Stimulated activated CD8-positive, alpha-beta memory T cell treated with anti-CD3 and anti-CD28 coated beads, Interleukin-4, amount 100 ng/mL, for 4 hours (primary cell): Measurements from ENCODE around the gene TBC1D26.
"Not testable (repeated sequence)": the region's sequence is repeated elsewhere in the genome, so short reads cannot be mapped to it uniquely, and the experiment has no call there.

Source experiments
- DNase-seq, 2 donors: peaks; one replicate each; pipeline ENCODE4 v3.0.0-alpha.2; 2020; ENCODE audit warnings: low read depth in 2 of 2, low spot score in 1 of 2

TBC1D26 gene

DNA sequence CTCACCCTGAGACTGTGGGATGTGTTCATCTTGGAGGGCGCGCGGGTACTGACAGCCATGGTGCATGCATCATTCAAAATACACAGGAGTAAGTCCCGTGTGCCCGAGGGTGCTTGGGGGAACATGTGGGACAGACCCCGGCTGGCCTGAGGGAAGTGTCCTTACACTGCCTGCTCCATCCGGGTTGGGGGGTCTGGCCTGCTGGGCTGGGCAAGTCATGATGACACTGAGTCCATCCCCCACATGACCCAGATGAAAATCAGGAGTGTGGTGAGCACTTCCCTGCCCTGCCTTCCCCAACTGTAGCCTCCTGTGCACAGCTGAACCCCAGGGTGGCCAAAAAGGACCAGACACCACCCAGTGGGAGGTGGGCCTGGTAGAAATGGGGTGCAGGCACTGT is 10.8 kb downstream of the TBC1D26 start:
- no peak for DNase-seq

DNA sequence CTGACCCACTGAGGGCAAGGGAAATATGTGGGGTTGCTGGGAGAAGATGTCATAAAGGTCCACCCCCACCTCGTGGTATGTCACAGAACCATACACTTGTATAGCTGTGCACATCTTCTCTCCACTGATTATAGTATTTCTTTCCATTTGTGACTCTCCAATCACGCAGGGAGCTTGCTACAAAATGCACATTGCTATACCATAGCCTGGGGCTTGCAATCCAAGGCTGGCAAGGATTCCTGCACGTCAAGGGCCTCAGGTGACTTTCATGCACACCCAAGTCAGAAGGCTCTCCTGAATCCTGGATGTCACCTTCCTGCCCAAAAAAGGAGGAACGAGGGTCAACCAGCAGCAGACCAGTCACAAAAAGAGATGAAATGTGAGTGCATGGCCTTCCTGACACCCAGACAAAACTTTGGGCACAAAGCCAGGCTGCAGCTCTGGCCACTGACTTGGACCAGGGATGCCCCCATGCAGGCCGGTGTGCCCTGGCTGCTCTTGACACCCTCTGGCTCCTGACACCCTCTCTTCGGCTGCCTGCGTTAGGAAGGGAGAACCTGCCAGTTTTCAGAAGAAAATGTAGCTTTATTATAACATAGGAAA is 12.1 kb downstream of the TBC1D26 start:
- no peak for DNase-seq

DNA sequence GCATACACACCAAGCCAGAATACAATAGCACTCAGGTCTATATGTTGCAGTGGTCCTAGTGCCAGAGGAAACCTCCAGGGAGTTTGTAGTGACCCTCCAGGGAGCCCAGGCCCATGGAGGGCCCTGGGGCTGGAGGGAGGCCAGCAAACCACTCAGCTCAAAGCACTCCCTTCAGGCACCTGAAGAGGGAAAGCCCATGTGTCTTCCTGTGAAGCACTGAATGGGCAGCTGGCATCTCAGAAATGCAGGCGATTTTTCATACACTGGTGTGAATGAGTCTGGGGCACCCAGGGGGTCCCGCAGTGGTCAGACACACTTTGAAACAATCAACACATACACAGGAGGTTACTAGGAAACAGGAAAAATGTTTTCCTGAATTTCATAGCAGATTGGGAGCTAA is 12.8 kb downstream of the TBC1D26 start:
- DNase-seq = no peak

DNA sequence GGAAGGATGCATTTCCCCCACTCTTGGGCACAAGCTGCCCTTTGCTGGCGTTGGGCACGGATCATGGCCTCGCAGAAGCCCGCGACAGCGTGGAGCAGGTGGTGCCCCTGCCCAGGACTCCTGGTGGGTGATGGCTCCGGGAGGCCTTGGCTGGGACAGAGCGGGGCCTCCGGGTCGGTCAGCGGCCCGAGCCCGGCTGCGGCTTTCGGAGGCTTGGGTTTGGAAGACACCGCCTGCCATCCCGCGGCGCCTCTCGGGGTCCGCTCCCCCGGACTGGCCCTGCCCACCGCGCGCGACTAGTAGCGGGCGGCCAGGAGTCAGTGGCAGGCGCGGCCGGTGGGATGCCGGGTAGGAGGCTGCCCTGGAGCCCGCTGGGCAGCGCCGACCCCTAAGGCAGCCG is 17.3 kb downstream of the TBC1D26 start:
- not testable (repeated sequence) for DNase-seq

DNA sequence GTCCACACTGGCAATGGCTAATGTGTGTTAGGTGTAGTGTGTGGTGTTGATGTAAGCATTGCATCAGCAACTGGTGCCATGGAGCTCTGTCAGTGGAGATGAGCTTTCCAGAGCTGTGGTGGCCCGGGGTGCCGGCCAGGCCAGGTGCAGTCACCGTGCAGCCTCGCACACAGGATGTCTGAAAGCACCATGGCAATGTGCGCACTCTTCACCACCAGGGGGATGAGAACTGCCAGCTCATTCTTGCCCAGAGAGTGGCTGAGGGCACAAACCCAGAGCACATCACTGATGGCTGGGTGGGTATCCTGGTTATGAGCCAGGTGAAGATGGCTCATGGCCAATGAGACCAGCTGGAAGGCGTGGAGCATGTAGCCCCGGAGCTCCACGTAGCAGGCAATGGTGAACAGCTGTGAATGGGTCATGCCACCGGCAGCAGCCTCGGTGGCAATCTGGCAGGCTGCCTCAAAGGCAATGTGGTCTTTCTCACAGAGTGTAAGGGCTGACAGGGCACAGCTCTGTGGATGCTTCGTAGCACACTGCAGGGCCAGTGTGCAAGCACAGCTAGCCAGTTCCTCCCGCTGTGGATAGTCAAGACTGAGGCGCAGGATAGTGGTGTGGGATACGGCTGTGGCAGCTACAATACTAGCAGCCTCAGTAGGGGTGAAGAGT is 36.9 kb downstream of the TBC1D26 start:
- not testable (repeated sequence) for DNase-seq

DNA sequence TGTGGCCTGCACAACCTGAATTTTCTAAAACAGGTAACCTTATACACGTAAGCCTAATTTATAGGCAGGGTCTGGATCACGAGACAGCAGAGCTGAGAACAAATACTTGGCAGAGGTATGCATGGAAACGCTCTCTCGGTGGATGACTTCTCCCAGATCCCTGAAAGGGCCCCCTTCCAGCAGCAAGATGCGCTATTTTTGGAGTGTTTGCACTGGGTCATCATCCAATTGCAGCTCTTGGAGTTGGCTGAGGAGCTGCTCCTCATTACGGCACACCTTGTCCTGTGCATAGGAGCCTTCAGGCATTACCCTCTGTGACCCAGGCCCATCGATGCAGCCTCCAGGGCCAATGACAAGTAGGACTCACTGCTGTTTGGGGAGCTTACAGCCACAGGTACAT is 38.6 kb downstream of the TBC1D26 start:
- not testable (repeated sequence) for DNase-seq

DNA sequence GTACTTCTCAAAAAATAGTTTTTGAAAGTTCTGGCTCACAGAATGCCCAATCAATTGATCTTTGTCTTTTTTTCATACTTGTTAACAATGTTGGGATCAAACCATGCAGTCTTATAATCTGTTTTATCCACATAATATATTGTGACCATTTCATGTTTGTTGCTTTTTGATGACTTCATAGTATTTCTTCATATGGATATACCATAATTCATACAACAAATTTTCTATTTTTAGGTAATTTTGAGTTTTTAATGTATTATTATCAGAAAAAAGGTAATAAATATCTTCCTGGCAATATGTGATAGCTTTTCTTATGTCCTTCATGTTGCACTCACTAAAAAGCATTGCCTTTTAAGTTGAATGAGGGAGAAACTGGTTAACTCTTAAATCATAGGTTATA is 44.8 kb downstream of the TBC1D26 start:
- DNase-seq = no peak

DNA sequence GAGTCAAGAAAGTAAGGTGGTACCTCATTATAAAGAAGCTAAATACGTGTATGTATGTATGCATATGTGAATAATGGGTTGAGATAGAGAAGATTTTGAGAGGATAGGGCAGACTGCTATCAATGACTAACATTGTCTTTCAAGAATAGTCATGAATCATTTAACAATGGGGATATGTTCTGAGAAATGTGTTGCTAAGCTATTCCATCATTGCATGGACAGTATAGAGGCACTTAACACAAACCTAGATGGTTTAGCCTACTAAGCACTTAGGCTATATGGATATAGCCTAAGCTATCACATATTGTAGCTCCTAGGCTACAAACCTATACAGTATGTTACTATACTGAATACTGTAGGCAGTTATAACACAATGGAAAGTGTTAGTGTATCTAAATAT is 45.2 kb downstream of the TBC1D26 start:
- DNase-seq = no peak

DNA sequence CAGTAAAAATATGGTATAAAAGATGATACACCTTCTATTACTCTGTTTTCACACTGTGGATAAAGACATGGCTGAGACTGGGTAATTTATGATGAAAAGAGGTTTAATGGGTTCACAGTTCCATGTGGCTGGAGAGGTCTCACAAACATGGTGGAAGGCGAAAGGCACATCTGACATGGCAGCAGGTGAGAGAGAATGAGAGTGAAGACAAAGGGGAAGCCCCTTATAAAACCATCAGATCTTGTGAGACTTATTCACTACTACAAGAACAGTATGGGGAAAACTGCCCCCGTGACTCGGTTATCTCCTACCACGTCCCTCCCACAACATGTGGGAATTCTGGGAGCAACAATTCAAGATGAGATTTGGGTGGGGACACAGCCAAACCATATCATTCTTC is 45.6 kb downstream of the TBC1D26 start:
- DNase-seq = no peak

DNA sequence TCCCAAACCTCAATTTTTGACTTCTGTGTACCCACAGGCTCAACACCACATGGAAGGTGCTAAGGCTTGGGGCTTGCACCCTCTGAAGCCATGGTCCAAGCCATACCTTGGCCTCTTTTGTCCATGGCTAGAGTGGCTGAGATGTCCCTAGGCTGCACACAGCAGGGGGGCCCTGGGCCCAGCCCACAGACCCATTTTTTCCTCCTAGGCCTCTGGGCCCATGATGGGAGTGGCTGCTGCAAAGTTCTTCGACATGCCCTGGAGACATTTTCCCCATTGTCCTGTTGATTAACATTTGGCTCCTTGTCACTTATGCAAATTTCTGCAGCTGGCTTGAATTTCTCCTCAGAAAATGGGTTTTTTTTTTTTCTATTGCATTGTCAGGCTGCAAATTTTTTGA is 47.0 kb downstream of the TBC1D26 start:
- no peak for DNase-seq

DNA sequence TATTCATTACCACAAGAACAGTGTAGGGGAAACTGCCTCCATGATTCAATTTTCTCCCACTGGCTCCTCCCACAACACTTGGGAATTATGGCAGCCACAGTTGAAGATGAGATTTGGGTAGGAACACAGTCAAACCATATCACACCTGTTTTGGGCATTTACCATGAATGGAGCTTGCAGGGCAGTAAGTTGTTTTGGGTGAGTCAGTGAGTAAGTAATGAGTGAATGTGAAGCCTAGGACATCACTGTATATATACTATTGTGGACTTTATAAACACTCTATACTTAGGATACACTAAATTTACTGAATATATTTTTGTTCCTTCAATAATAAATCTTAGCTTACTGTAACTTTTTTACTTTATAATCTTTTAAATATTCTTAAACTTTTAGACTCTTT is 48.1 kb downstream of the TBC1D26 start:
- no peak for DNase-seq

DNA sequence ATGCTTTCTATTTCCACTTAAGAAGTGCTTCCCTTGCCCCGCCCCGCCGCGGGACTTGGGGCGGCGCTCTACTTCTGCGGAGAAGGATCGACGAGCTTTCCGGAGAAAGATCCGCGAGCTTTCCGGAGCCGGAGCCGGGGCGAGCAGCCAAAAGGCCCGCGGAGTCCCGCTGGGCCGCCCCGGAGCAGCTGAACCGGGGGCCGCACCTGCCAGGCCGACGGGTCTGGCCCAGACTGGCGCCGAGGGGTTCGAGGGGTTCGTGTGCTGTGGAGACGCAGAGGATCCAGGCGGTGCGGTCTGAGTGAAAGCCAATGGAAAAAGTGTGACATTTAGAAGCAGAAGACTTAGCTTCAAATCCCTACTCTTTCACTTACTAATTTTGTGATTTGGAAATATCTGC is 50.8 kb downstream of the TBC1D26 start:
- no peak for DNase-seq

DNA sequence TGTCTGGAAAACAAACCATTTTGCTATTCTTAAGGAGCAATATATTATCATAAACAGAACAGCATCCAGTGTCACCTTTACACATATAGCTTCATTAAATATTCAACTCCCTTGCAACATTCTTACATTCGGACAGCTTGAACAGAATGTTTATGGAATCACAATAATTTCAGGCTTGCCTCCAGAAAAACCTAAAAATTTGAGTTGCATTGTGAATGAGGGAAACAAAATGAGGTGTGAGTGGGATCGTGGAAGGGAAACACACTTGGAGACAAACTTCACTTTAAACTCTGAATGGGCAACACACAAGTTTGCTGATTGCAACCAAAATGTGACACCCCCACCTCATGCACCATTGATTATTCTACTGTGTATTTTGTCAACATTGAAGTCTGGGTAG is 51.4 kb downstream of the TBC1D26 start:
- DNase-seq = no peak

DNA sequence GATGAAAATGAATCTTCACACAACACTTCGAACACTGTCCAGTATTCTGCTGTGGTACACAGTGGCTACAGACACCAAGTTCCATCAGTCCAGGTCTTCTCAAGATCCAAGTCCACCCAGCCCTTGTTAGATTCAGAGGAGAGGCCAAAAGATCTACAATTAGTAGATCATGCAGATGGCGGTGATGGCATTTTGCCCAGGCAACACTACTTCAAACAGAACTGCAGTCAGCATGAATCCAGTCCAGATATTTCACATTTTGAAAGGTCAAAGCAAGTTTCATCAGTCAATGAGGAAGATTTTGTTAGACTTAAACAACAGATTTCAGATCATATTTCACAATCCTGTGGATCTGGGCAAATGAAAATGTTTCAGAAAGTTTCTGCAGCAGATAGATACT is 52.3 kb downstream of the TBC1D26 start:
- DNase-seq = not testable (repeated sequence)

DNA sequence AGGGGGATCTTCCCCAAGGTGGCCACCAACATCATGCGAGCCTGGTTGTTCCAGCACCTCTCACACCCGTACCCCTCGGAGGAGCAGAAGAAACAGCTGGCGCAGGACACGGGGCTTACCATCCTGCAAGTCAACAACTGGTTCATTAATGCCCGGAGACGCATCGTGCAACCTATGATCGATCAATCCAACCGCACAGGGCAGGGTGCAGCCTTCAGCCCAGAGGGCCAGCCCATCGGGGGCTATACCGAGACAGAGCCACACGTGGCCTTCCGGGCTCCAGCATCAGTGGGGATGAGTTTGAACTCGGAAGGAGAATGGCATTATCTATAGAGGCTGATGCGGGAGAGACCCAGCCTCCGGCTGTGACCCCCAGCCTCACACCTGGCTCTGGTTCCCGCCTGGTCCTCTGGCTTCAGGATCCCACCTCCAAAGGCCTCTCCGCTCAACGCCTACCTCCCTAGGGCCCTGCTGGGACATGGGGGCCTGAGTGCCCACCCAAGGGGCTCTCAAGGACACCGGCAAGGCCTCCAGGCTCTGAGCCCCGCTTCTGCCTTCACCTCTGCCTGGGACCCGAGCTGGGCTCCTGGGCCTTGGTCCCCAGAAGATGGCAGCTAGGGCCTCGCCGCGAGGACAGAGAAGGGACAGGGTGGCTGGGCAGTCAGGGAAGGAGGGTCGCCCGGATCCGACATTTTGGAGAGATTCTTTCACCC is 55.4 kb downstream of the TBC1D26 start:
- not testable (repeated sequence) for DNase-seq

DNA sequence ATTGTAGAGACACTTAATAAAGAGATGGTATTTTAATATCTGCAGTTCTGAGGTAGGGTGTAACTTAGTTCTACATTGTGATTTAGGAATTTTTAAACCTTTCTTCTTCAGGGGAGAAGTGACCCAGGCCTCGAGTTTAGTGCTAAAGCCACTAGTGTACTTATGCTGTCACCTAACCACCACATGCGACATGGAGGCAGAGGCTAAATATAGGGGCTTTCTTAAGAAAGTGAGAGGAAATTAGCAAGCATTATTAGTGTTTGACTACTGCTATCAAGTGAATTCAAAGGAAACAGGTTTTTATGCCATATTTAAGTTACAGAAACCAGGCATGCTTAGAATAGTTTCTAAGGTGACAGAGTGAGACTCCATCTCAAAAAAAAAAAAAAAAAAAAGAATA is 56.3 kb downstream of the TBC1D26 start:
- DNase-seq = not testable (repeated sequence)
